Measurements from ENCODE around the gene EEF1A2.

DNA sequence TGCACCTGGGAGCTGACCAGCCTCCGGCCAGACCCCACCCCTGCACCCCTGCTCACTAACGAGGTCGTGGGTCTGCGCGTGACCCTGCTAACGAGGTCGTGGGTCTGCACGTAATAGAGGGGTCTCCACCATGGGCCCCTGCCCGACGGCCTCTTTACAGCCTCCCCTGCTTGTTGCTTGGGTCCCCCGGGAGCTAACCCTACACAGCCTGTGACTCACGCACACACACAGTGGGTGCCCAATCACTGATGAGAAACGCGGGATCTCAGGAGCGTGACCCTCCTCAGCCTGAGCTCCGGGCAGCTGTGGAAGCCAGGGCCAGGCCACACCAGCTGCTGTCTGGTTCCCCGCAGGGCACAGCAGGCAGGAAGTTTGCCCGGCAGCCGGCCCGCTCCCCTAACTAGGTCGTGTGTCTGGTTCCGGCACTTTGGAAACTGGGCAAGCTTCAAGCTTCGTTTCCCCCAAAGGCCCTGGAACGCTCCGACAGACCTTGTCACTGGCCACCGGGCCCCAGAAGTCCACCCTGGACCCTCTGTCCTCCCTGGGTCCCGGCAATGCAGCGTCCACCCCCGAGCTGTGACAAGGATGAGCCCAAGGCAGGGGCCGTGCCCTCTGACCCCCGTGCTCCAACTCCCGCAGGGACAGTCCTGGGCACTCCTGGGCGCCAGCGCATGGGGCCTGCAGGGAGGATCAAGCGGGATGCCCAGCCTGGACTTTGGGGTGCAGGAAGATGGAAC, 37.5 kb upstream of the EEF1A2 start:
- no peak for TF ChIP-seq SP1 (IDR thresholded peaks at IDR 0.05)
- TF ChIP-seq ZNF384 (IDR thresholded peaks at IDR 0.05), result no peak
- TF ChIP-seq NFRKB (IDR thresholded peaks at IDR 0.05), result no peak
- TF ChIP-seq FOXA1 (IDR thresholded peaks at IDR 0.05), result no peak

All from HEK293T (cell line).